Measurements from ENCODE around the gene RPS18.

GRCh38 chr6:33243476-33243875 lies 28.4 kb upstream of the RPS18 start:
- TF ChIP-seq POLR2A (IDR thresholded peaks at IDR 0.05) (no peak), CTCF (IDR thresholded peaks at IDR 0.05) (no peak)

Data from ovary (tissue), 3 donors.